Gastrocnemius medialis (tissue), 4 donors: ENCODE data around the gene TXLNA.

Source experiments
- CTCF ChIP-seq, 5 experiments: fragments of 450-650 bp in 3 of 5; fragments of 200-600 bp in 2 of 5; sonication (generic) in 2 of 5; IDR thresholded peaks in 4 of 5; conservative IDR thresholded peaks in 1 of 5; 1 replicate in 4 of 5; 2 replicates in 1 of 5; pipeline ENCODE4 v1.5.1; 2016 to 2019; ENCODE audit warnings: antibody characterized with exemption in 5 of 5, mild to moderate bottlenecking in 3 of 5, moderate library complexity in 3 of 5
- POLR2A ChIP-seq, 2 donors: fragments of 450-650 bp; IDR thresholded peaks; one replicate each; pipeline ENCODE4 v1.6.1; 2017; ENCODE audit warnings: antibody characterized with exemption in 2 of 2, mild to moderate bottlenecking in 2 of 2, moderate library complexity in 2 of 2

DNA sequence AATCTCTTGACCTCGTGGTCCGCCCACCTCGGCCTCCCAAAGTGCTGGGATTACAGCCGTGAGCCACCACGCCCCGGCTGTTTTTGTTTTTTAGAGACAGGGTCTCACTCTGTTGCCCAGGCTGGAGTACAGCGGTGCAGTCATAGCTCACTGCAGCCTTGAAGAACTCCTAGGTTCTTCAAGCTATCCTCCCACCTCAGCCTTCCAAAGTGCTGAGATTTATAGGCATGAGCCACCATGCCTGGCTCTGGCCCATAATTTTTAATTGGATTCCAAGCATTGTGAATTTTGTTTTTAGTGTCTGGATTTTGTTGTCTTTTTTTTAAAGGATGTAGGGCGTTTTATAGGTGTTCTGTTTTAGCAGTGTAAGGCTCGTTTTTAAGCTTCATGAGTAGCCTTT lies 28.6 kb upstream of the TXLNA start:
- TF ChIP-seq CTCF (IDR thresholded peaks at IDR 0.05 in 4 of 5, conservative IDR thresholded peaks at IDR 0.05 in 1 of 5): no peak
- no peak for TF ChIP-seq POLR2A (IDR thresholded peaks at IDR 0.05)
